Measurements from ENCODE around the gene AGK.
A peak's percentile ranks its signal among the peaks of the same experiment; 100 is the strongest.

AGK gene

GRCh38 chr7:141515941-141516340 is 35.3 kb upstream of the AGK start:
- TF ChIP-seq YY1 (IDR thresholded peaks at IDR 0.05; ENCODE audit: insufficient read depth, insufficient read length): no peak
- no peak for TF ChIP-seq SUZ12 (IDR thresholded peaks at IDR 0.05; ENCODE audit: extremely low read depth, insufficient read depth, insufficient read length)
- no peak for TF ChIP-seq ZNF274 (IDR thresholded peaks at IDR 0.05; ENCODE audit: low read depth, low read length)
- H3K9ac ChIP-seq (ENCODE audit: insufficient read length, low read depth): no peak overlapping the region
- no peaks in the 10 kb centered on the region for H3K36me3 ChIP-seq (ENCODE audit: insufficient read depth, insufficient read length, low read length)
- peaks cover 3% of the 10 kb centered on the region for H3K4me1 ChIP-seq (ENCODE audit: insufficient read depth, insufficient read length)
- peaks cover 15% of the 10 kb centered on the region; the same call in 1 of the 2 replicates for H3K9me3 ChIP-seq (ENCODE audit: insufficient read depth, low read length)
- no peak for DNase-seq (ENCODE audit: low read depth, low spot score)
- H3K27me3 ChIP-seq (ENCODE audit: insufficient read depth, insufficient read length): no peaks in the 10 kb centered on the region
- H3K4me3 ChIP-seq (ENCODE audit: insufficient read length, low read depth): no peak overlapping the region

- DNase-seq (ENCODE audit: low read depth, low spot score): no peak
- H3K4me1 ChIP-seq (ENCODE audit: insufficient read depth, insufficient read length): no peaks in the 10 kb centered on the region
- no peak for TF ChIP-seq SUZ12 (IDR thresholded peaks at IDR 0.05; ENCODE audit: extremely low read depth, insufficient read depth, insufficient read length)
- TF ChIP-seq YY1 (IDR thresholded peaks at IDR 0.05; ENCODE audit: insufficient read depth, insufficient read length): no peak
- TF ChIP-seq ZNF274 (IDR thresholded peaks at IDR 0.05; ENCODE audit: low read depth, low read length): no peak
- no peaks in the 10 kb centered on the region for H3K27me3 ChIP-seq (ENCODE audit: insufficient read depth, insufficient read length)
- H3K4me3 ChIP-seq (ENCODE audit: insufficient read length, low read depth): no peak overlapping the region
- H3K9ac ChIP-seq (ENCODE audit: insufficient read length, low read depth): no peak overlapping the region
- H3K9me3 ChIP-seq (ENCODE audit: insufficient read depth, low read length): 0 out of 2 replicates have a peak, but pooled peaks cover 6% of the 10 kb centered on the region
- H3K36me3 ChIP-seq (ENCODE audit: insufficient read depth, insufficient read length, low read length): no peaks in the 10 kb centered on the region
Observed at GRCh38 chr7:141519623-141520022, 31.6 kb upstream of the AGK start.

- DNase-seq (ENCODE audit: low read depth, low spot score): no peak
- no peaks in the 10 kb centered on the region for H3K36me3 ChIP-seq (ENCODE audit: insufficient read depth, insufficient read length, low read length)
- H3K4me1 ChIP-seq (ENCODE audit: insufficient read depth, insufficient read length): no peaks in the 10 kb centered on the region
- no peaks in the 10 kb centered on the region for H3K27me3 ChIP-seq (ENCODE audit: insufficient read depth, insufficient read length)
- 0 out of 2 replicates have a peak, but pooled peaks cover 6% of the 10 kb centered on the region for H3K9me3 ChIP-seq (ENCODE audit: insufficient read depth, low read length)
- no peak overlapping the region for H3K9ac ChIP-seq (ENCODE audit: insufficient read length, low read depth)
- H3K4me3 ChIP-seq (ENCODE audit: insufficient read length, low read depth): no peak overlapping the region
- no peak for TF ChIP-seq ZNF274 (IDR thresholded peaks at IDR 0.05; ENCODE audit: low read depth, low read length)
- no peak for TF ChIP-seq YY1 (IDR thresholded peaks at IDR 0.05; ENCODE audit: insufficient read depth, insufficient read length)
Observed at GRCh38 chr7:141522657-141523342, 28.4 kb upstream of the AGK start.

GRCh38 chr7:141525973-141526514 is 25.2 kb upstream of the AGK start:
- DNase-seq (ENCODE audit: low read depth, low spot score): no peak
- H3K27me3 ChIP-seq (ENCODE audit: insufficient read depth, insufficient read length): no peaks in the 10 kb centered on the region
- no peaks in the 10 kb centered on the region for H3K9me3 ChIP-seq (ENCODE audit: insufficient read depth, low read length)
- H3K9ac ChIP-seq (ENCODE audit: insufficient read length, low read depth): no peak overlapping the region
- no peaks in the 10 kb centered on the region for H3K36me3 ChIP-seq (ENCODE audit: insufficient read depth, insufficient read length, low read length)
- no peak overlapping the region for H3K4me3 ChIP-seq (ENCODE audit: insufficient read length, low read depth)
- no peak for TF ChIP-seq ZNF274 (IDR thresholded peaks at IDR 0.05; ENCODE audit: low read depth, low read length)
- no peak for TF ChIP-seq YY1 (IDR thresholded peaks at IDR 0.05; ENCODE audit: insufficient read depth, insufficient read length)
- no peak for TF ChIP-seq SUZ12 (IDR thresholded peaks at IDR 0.05; ENCODE audit: extremely low read depth, insufficient read depth, insufficient read length)
- no peaks in the 10 kb centered on the region for H3K4me1 ChIP-seq (ENCODE audit: insufficient read depth, insufficient read length)

GRCh38 chr7:141527076-141527475 is 24.1 kb upstream of the AGK start:
- Histone ChIP-seq H3K9me3 (ENCODE audit: insufficient read depth, low read length) (no peaks in the 10 kb centered on the region), H3K27me3 (ENCODE audit: insufficient read depth, insufficient read length) (no peaks in the 10 kb centered on the region), H3K4me3 (ENCODE audit: insufficient read length, low read depth) (no peak overlapping the region), H3K36me3 (ENCODE audit: insufficient read depth, insufficient read length, low read length) (no peaks in the 10 kb centered on the region), H3K4me1 (ENCODE audit: insufficient read depth, insufficient read length) (no peaks in the 10 kb centered on the region), H3K9ac (ENCODE audit: insufficient read length, low read depth) (no peak overlapping the region)
- DNase-seq (ENCODE audit: low read depth, low spot score): no peak
- no peak for TF ChIP-seq YY1 (IDR thresholded peaks at IDR 0.05; ENCODE audit: insufficient read depth, insufficient read length)
- TF ChIP-seq SUZ12 (IDR thresholded peaks at IDR 0.05; ENCODE audit: extremely low read depth, insufficient read depth, insufficient read length): no peak
- no peak for TF ChIP-seq ZNF274 (IDR thresholded peaks at IDR 0.05; ENCODE audit: low read depth, low read length)

GRCh38 chr7:141528399-141528798 is 22.8 kb upstream of the AGK start:
- Histone ChIP-seq H3K9ac (ENCODE audit: insufficient read length, low read depth) (no peak overlapping the region), H3K9me3 (ENCODE audit: insufficient read depth, low read length) (no peaks in the 10 kb centered on the region), H3K36me3 (ENCODE audit: insufficient read depth, insufficient read length, low read length) (no peaks in the 10 kb centered on the region), H3K27me3 (ENCODE audit: insufficient read depth, insufficient read length) (no peaks in the 10 kb centered on the region), H3K4me3 (ENCODE audit: insufficient read length, low read depth) (no peak overlapping the region), H3K4me1 (ENCODE audit: insufficient read depth, insufficient read length) (no peaks in the 10 kb centered on the region)
- no peak for TF ChIP-seq YY1 (IDR thresholded peaks at IDR 0.05; ENCODE audit: insufficient read depth, insufficient read length)
- no peak for TF ChIP-seq SUZ12 (IDR thresholded peaks at IDR 0.05; ENCODE audit: extremely low read depth, insufficient read depth, insufficient read length)
- TF ChIP-seq ZNF274 (IDR thresholded peaks at IDR 0.05; ENCODE audit: low read depth, low read length): no peak
- no peak for DNase-seq (ENCODE audit: low read depth, low spot score)

- Histone ChIP-seq H3K9ac (ENCODE audit: insufficient read length, low read depth) (no peak overlapping the region), H3K36me3 (ENCODE audit: insufficient read depth, insufficient read length, low read length) (no peaks in the 10 kb centered on the region), H3K27me3 (ENCODE audit: insufficient read depth, insufficient read length) (no peaks in the 10 kb centered on the region), H3K4me3 (ENCODE audit: insufficient read length, low read depth) (no peak overlapping the region), H3K4me1 (ENCODE audit: insufficient read depth, insufficient read length) (no peaks in the 10 kb centered on the region), H3K9me3 (ENCODE audit: insufficient read depth, low read length) (no peaks in the 10 kb centered on the region)
- TF ChIP-seq YY1 (IDR thresholded peaks at IDR 0.05; ENCODE audit: insufficient read depth, insufficient read length) (no peak), SUZ12 (IDR thresholded peaks at IDR 0.05; ENCODE audit: extremely low read depth, insufficient read depth, insufficient read length) (no peak), ZNF274 (IDR thresholded peaks at IDR 0.05; ENCODE audit: low read depth, low read length) (no peak)
- DNase-seq (ENCODE audit: low read depth, low spot score): peak; percentile 90
Observed at GRCh38 chr7:141533149-141533949, 17.9 kb upstream of the AGK start.
